ENCODE results near the gene AMACR.
A peak's percentile ranks its signal among the peaks of the same experiment; 100 is the strongest.
"Not testable (repeated sequence)": the region's sequence is repeated elsewhere in the genome, so short reads cannot be mapped to it uniquely, and the experiment has no call there.

Gene AMACR

GRCh38 chr5:34017254-34017653 lies 9.4 kb upstream of the AMACR start:
- Histone ChIP-seq H2AFZ (ENCODE audit: low read length, unreplicated experiment) (no peak overlapping the region), H3K4me1 (ENCODE audit: control insufficient read depth, insufficient read depth, low read length, unreplicated experiment) (peaks cover 5% of the 10 kb centered on the region), H3K27ac (ENCODE audit: low read depth, low read length) (no peak overlapping the region), H3K4me3 (ENCODE audit: low read depth, low read length) (no peak overlapping the region), H3K36me3 (ENCODE audit: insufficient read depth, low read length) (no peaks in the 10 kb centered on the region), H3K79me2 (ENCODE audit: control insufficient read depth, insufficient read depth, low read length, unreplicated experiment) (no peaks in the 10 kb centered on the region), H3K27me3 (ENCODE audit: insufficient read depth, low read length) (no peaks in the 10 kb centered on the region; the same call in 1 of the 2 replicates)

GRCh38 chr5:34016750-34017149 lies 8.9 kb upstream of the AMACR start:
- no peaks in the 10 kb centered on the region for H3K36me3 ChIP-seq (ENCODE audit: insufficient read depth, low read length)
- H3K4me3 ChIP-seq (ENCODE audit: low read depth, low read length) = no peak overlapping the region
- no peak overlapping the region for H3K27ac ChIP-seq (ENCODE audit: low read depth, low read length)
- H3K79me2 ChIP-seq (ENCODE audit: control insufficient read depth, insufficient read depth, low read length, unreplicated experiment) = no peaks in the 10 kb centered on the region
- H3K27me3 ChIP-seq (ENCODE audit: insufficient read depth, low read length) = no peaks in the 10 kb centered on the region; the same call in 1 of the 2 replicates
- H3K4me1 ChIP-seq (ENCODE audit: control insufficient read depth, insufficient read depth, low read length, unreplicated experiment) = peaks cover 3% of the 10 kb centered on the region
- H2AFZ ChIP-seq (ENCODE audit: low read length, unreplicated experiment) = no peak overlapping the region

GRCh38 chr5:34016222-34016621 lies 8.4 kb upstream of the AMACR start:
- Histone ChIP-seq H3K79me2 (ENCODE audit: control insufficient read depth, insufficient read depth, low read length, unreplicated experiment) (no peaks in the 10 kb centered on the region), H3K4me1 (ENCODE audit: control insufficient read depth, insufficient read depth, low read length, unreplicated experiment) (peaks cover 6% of the 10 kb centered on the region), H3K27me3 (ENCODE audit: insufficient read depth, low read length) (no peaks in the 10 kb centered on the region; the same call in 1 of the 2 replicates), H3K36me3 (ENCODE audit: insufficient read depth, low read length) (no peaks in the 10 kb centered on the region), H3K4me3 (ENCODE audit: low read depth, low read length) (no peak overlapping the region), H3K27ac (ENCODE audit: low read depth, low read length) (no peak overlapping the region), H2AFZ (ENCODE audit: low read length, unreplicated experiment) (no peak overlapping the region)

- no peak overlapping the region for H2AFZ ChIP-seq (ENCODE audit: low read length, unreplicated experiment)
These were observed 7.4 kb upstream of the AMACR start for GRCh38 chr5:34015120-34015822.

GRCh38 chr5:34014626-34015025 lies 6.8 kb upstream of the AMACR start:
- Histone ChIP-seq H3K27me3 (ENCODE audit: insufficient read depth, low read length) (no peaks in the 10 kb centered on the region; the same call in 1 of the 2 replicates), H3K4me1 (ENCODE audit: control insufficient read depth, insufficient read depth, low read length, unreplicated experiment) (peaks cover 7% of the 10 kb centered on the region), H3K79me2 (ENCODE audit: control insufficient read depth, insufficient read depth, low read length, unreplicated experiment) (no peaks in the 10 kb centered on the region), H3K36me3 (ENCODE audit: insufficient read depth, low read length) (no peaks in the 10 kb centered on the region), H2AFZ (ENCODE audit: low read length, unreplicated experiment) (no peak overlapping the region), H3K27ac (ENCODE audit: low read depth, low read length) (no peak overlapping the region), H3K4me3 (ENCODE audit: low read depth, low read length) (no peak overlapping the region)

More at GRCh38 chr5:34015120-34015822, 7.4 kb upstream of the AMACR start:
- Histone ChIP-seq H3K4me3 (ENCODE audit: low read depth, low read length) (no peak overlapping the region), H3K79me2 (ENCODE audit: control insufficient read depth, insufficient read depth, low read length, unreplicated experiment) (no peaks in the 10 kb centered on the region), H3K27me3 (ENCODE audit: insufficient read depth, low read length) (no peaks in the 10 kb centered on the region; the same call in 1 of the 2 replicates), H3K27ac (ENCODE audit: low read depth, low read length) (no peak overlapping the region), H3K36me3 (ENCODE audit: insufficient read depth, low read length) (no peaks in the 10 kb centered on the region), H3K4me1 (ENCODE audit: control insufficient read depth, insufficient read depth, low read length, unreplicated experiment) (peaks cover 6% of the 10 kb centered on the region)

GRCh38 chr5:34013547-34013946 lies 5.7 kb upstream of the AMACR start:
- Histone ChIP-seq H3K4me1 (ENCODE audit: control insufficient read depth, insufficient read depth, low read length, unreplicated experiment) (peaks cover 18% of the 10 kb centered on the region), H3K4me3 (ENCODE audit: low read depth, low read length) (no peak overlapping the region), H3K79me2 (ENCODE audit: control insufficient read depth, insufficient read depth, low read length, unreplicated experiment) (no peaks in the 10 kb centered on the region), H3K27ac (ENCODE audit: low read depth, low read length) (no peak overlapping the region), H3K27me3 (ENCODE audit: insufficient read depth, low read length) (no peaks in the 10 kb centered on the region; the same call in 1 of the 2 replicates), H3K36me3 (ENCODE audit: insufficient read depth, low read length) (no peaks in the 10 kb centered on the region), H2AFZ (ENCODE audit: low read length, unreplicated experiment) (no peak overlapping the region)

GRCh38 chr5:34012791-34013190 lies 4.9 kb upstream of the AMACR start:
- Histone ChIP-seq H3K27me3 (ENCODE audit: insufficient read depth, low read length) (no peaks in the 10 kb centered on the region; the same call in 1 of the 2 replicates), H3K4me1 (ENCODE audit: control insufficient read depth, insufficient read depth, low read length, unreplicated experiment) (peaks cover 18% of the 10 kb centered on the region), H3K36me3 (ENCODE audit: insufficient read depth, low read length) (no peaks in the 10 kb centered on the region), H3K79me2 (ENCODE audit: control insufficient read depth, insufficient read depth, low read length, unreplicated experiment) (no peaks in the 10 kb centered on the region), H3K27ac (ENCODE audit: low read depth, low read length) (no peak overlapping the region), H3K4me3 (ENCODE audit: low read depth, low read length) (no peak overlapping the region), H2AFZ (ENCODE audit: low read length, unreplicated experiment) (no peak overlapping the region)

- H3K27ac ChIP-seq (ENCODE audit: low read depth, low read length) = no peak overlapping the region
- H3K36me3 ChIP-seq (ENCODE audit: insufficient read depth, low read length) = no peaks in the 10 kb centered on the region
- no peaks in the 10 kb centered on the region for H3K27me3 ChIP-seq (ENCODE audit: insufficient read depth, low read length)
- H3K4me1 ChIP-seq (ENCODE audit: control insufficient read depth, insufficient read depth, low read length, unreplicated experiment) = peaks cover 24% of the 10 kb centered on the region
- H3K79me2 ChIP-seq (ENCODE audit: control insufficient read depth, insufficient read depth, low read length, unreplicated experiment) = peaks cover 2% of the 10 kb centered on the region
- H3K4me3 ChIP-seq (ENCODE audit: low read depth, low read length) = no peak overlapping the region
- H2AFZ ChIP-seq (ENCODE audit: low read length, unreplicated experiment) = no peak overlapping the region
These were observed 3.7 kb upstream of the AMACR start for GRCh38 chr5:34011536-34011935.

- H3K4me3 ChIP-seq (ENCODE audit: low read depth, low read length); H3K36me3 ChIP-seq (ENCODE audit: insufficient read depth, low read length); H2AFZ ChIP-seq (ENCODE audit: low read length, unreplicated experiment); H3K27me3 ChIP-seq (ENCODE audit: insufficient read depth, low read length); H3K27ac ChIP-seq (ENCODE audit: low read depth, low read length); H3K79me2 ChIP-seq (ENCODE audit: control insufficient read depth, insufficient read depth, low read length, unreplicated experiment): not testable (repeated sequence)
- peaks cover 30% of the 10 kb centered on the region for H3K4me1 ChIP-seq (ENCODE audit: control insufficient read depth, insufficient read depth, low read length, unreplicated experiment)
These were observed 2.3 kb upstream of the AMACR start for GRCh38 chr5:34010146-34010545.

- Histone ChIP-seq H2AFZ (ENCODE audit: low read length, unreplicated experiment) (peak overlapping the region; percentile 91), H3K36me3 (ENCODE audit: insufficient read depth, low read length) (no peaks in the 10 kb centered on the region), H3K27me3 (ENCODE audit: insufficient read depth, low read length) (no peaks in the 10 kb centered on the region), H3K27ac (ENCODE audit: low read depth, low read length) (no peak overlapping the region), H3K79me2 (ENCODE audit: control insufficient read depth, insufficient read depth, low read length, unreplicated experiment) (peaks cover 5% of the 10 kb centered on the region), H3K4me3 (ENCODE audit: low read depth, low read length) (no peak overlapping the region), H3K4me1 (ENCODE audit: control insufficient read depth, insufficient read depth, low read length, unreplicated experiment) (peaks cover 30% of the 10 kb centered on the region)
These were observed 1.8 kb upstream of the AMACR start for GRCh38 chr5:34009610-34010009.

GRCh38 chr5:34008802-34009201 lies 952 bp upstream of the AMACR start:
- Histone ChIP-seq H3K27ac (ENCODE audit: low read depth, low read length) (peak overlapping the region; percentile 46), H3K79me2 (ENCODE audit: control insufficient read depth, insufficient read depth, low read length, unreplicated experiment) (peaks cover 5% of the 10 kb centered on the region), H3K36me3 (ENCODE audit: insufficient read depth, low read length) (0 out of 2 replicates have a peak, but pooled peaks cover under 1% of the 10 kb centered on the region), H3K4me1 (ENCODE audit: control insufficient read depth, insufficient read depth, low read length, unreplicated experiment) (peaks cover 30% of the 10 kb centered on the region), H3K4me3 (ENCODE audit: low read depth, low read length) (peak overlapping the region; percentile 94), H2AFZ (ENCODE audit: low read length, unreplicated experiment) (peak overlapping the region; percentile 91), H3K27me3 (ENCODE audit: insufficient read depth, low read length) (no peaks in the 10 kb centered on the region)

Data from ACC112 (cell line).